Hepatocyte (in vitro differentiated cells): ENCODE measurements around the gene AMD1. TPM values are rescaled to one million over a fixed set of nuclear protein-coding genes. Genes with fewer than 3 reads are reported as not detected.

Experiments used
- DNase-seq: peaks from one replicate; pipeline ENCODE4 v3.0.0-alpha.2; 2016; ENCODE audit warnings: low spot score
- H2AFZ ChIP-seq: fragments of 200-600 bp; sonication (generic); 2 replicates; pipeline ENCODE4 v1.6.0; 2016; ENCODE audit warnings: antibody characterized with exemption, mild to moderate bottlenecking
- H3K27ac ChIP-seq: fragments of 200-600 bp; sonication (generic); 2 replicates; pipeline ENCODE4 v1.5.1; 2016; ENCODE audit warnings: mild to moderate bottlenecking
- H3K27me3 ChIP-seq: fragments of 200-600 bp; sonication (generic); 2 replicates; pipeline ENCODE4 v1.6.1; 2016
- H3K36me3 ChIP-seq: fragments of 200-600 bp; sonication (generic); replicated peaks from 2 replicates; pipeline ENCODE4 v1.5.1; 2016; ENCODE audit warnings: low read depth; ENCODE audit not compliant: insufficient read depth
- H3K4me1 ChIP-seq: fragments of 200-600 bp; sonication (generic); 2 replicates; pipeline ENCODE4 v1.5.1; 2016; ENCODE audit warnings: mild to moderate bottlenecking, moderate library complexity; ENCODE audit not compliant: insufficient read depth
- H3K4me2 ChIP-seq: fragments of 200-600 bp; sonication (generic); 2 replicates; pipeline ENCODE4 v1.6.0; 2016
- H3K4me3 ChIP-seq: fragments of 200-600 bp; sonication (generic); 2 replicates; pipeline ENCODE4 v1.5.1; 2016; ENCODE audit warnings: mild to moderate bottlenecking
- H3K79me2 ChIP-seq: fragments of 200-600 bp; sonication (generic); 2 replicates; pipeline ENCODE4 v1.6.0; 2017; ENCODE audit warnings: mild to moderate bottlenecking
- H3K9me2 ChIP-seq: fragments of 200-600 bp; sonication (generic); replicated peaks from 2 replicates; pipeline ENCODE4 v1.6.0; 2017; ENCODE audit warnings: mild to moderate bottlenecking; ENCODE audit not compliant: insufficient read depth
- H3K9me3 ChIP-seq: fragments of 200-600 bp; sonication (generic); 2 replicates; pipeline ENCODE4 v1.5.1; 2016; ENCODE audit warnings: low read depth, mild to moderate bottlenecking
- H4K20me1 ChIP-seq: fragments of 200-600 bp; sonication (generic); 2 replicates; pipeline ENCODE4 v1.6.0; 2016; ENCODE audit warnings: mild to moderate bottlenecking; ENCODE audit not compliant: insufficient read depth, poor library complexity, severe bottlenecking
- CTCF ChIP-seq: fragments of 200-600 bp; sonication (generic); IDR thresholded peaks from 2 replicates; pipeline ENCODE4 v1.5.1; 2016; ENCODE audit warnings: antibody characterized with exemption, mild to moderate bottlenecking; ENCODE audit not compliant: poor library complexity
- EZH2 ChIP-seq: fragments of 200-600 bp; sonication (generic); IDR thresholded peaks from 2 replicates; pipeline ENCODE4 v1.6.1; 2016; ENCODE audit warnings: antibody characterized with exemption, mild to moderate bottlenecking, borderline replicate concordance
- EZH2phosphoT487 ChIP-seq: fragments of 200-600 bp; sonication (generic); IDR thresholded peaks from one replicate; pipeline ENCODE4 v1.6.1; 2018; ENCODE audit warnings: antibody characterized with exemption, mild to moderate bottlenecking, low read depth, moderate library complexity; ENCODE audit not compliant: unreplicated experiment, severe bottlenecking
- WGBS: methylation state at CpG from one replicate; pipeline ENCODE4 v1.1.6; 2016; ENCODE audit warnings: low lambda C conversion rate; ENCODE audit errors: missing lambda C conversion rate; 5-methylcytosine and 5-hydroxymethylcytosine counted together
- polyA plus RNA-seq: library from polyadenylated mRNA; unstranded; fragments of >200 nt; fragmentation: Nextera tagmentation; extraction: Ambion mirVana; gene quantifications from 2 replicates; pipeline ENCODE4 v1.2.1, GENCODE V29; 2016
- total RNA-seq: library from RNA; depleted of rRNA; stranded (reverse); fragments of >200 nt; gene quantifications from 2 replicates; pipeline ENCODE4 v1.2.3, GENCODE V29; 2014

The AMD1 gene
- total and polyA plus RNA-seq, 2 experiments from 2014 or later: 42.7 to 106 TPM

GRCh38 chr6:110876806-110877564 is 2.4 kb downstream of the AMD1 start:
- peak overlapping the region; percentile 88 for H3K27ac ChIP-seq
- no peaks in the 10 kb centered on the region for H3K9me3 ChIP-seq
- H4K20me1 ChIP-seq: peaks cover 66% of the 10 kb centered on the region
- H3K4me3 ChIP-seq: peak overlapping the region; percentile 76
- DNase-seq: no peak
- no peak overlapping the region for H2AFZ ChIP-seq
- peaks cover 71% of the 10 kb centered on the region for H3K79me2 ChIP-seq
- H3K27me3 ChIP-seq: no peaks in the 10 kb centered on the region
- no peaks in the 10 kb centered on the region for H3K36me3 ChIP-seq
- TF ChIP-seq CTCF: no peak
- no peak for TF ChIP-seq EZH2
- TF ChIP-seq EZH2phosphoT487: no peak
- peaks cover 29% of the 10 kb centered on the region for H3K4me1 ChIP-seq
- 14% methylated on average over 10 of the region's 10 CpGs for WGBS
- no peaks in the 10 kb centered on the region for H3K9me2 ChIP-seq
- peak overlapping the region; percentile 83 for H3K4me2 ChIP-seq

GRCh38 chr6:110877569-110877968 is 3.0 kb downstream of the AMD1 start:
- DNase-seq: no peak
- WGBS: 23% methylated on average over 2 of the region's 2 CpGs
- TF ChIP-seq CTCF: no peak
- TF ChIP-seq EZH2: no peak
- no peak for TF ChIP-seq EZH2phosphoT487
- Histone ChIP-seq H3K4me2 (peak overlapping the region; percentile 83), H3K4me3 (peak overlapping the region; percentile 76), H3K79me2 (peaks cover 77% of the 10 kb centered on the region), H3K9me2 (no peaks in the 10 kb centered on the region), H3K36me3 (no peaks in the 10 kb centered on the region), H3K9me3 (no peaks in the 10 kb centered on the region), H3K27me3 (no peaks in the 10 kb centered on the region), H2AFZ (no peak overlapping the region), H4K20me1 (peaks cover 72% of the 10 kb centered on the region), H3K27ac (peak overlapping the region; percentile 88), H3K4me1 (peaks cover 35% of the 10 kb centered on the region)

- H3K4me1 ChIP-seq: peaks cover 40% of the 10 kb centered on the region
- WGBS: 9% methylated on average over 10 of the region's 10 CpGs
- H2AFZ ChIP-seq: no peak overlapping the region
- H3K36me3 ChIP-seq: no peaks in the 10 kb centered on the region
- H3K4me2 ChIP-seq: peak overlapping the region; percentile 83
- H3K9me2 ChIP-seq: no peaks in the 10 kb centered on the region
- H4K20me1 ChIP-seq: peaks cover 86% of the 10 kb centered on the region
- H3K79me2 ChIP-seq: peaks cover 90% of the 10 kb centered on the region
- no peaks in the 10 kb centered on the region for H3K27me3 ChIP-seq
- no peak overlapping the region for H3K4me3 ChIP-seq
- H3K9me3 ChIP-seq: no peaks in the 10 kb centered on the region
- peak overlapping the region; percentile 88 for H3K27ac ChIP-seq
- TF ChIP-seq EZH2 (no peak), EZH2phosphoT487 (no peak), CTCF (peak; percentile 60)
- peak; percentile 56 for DNase-seq
Observed at GRCh38 chr6:110878751-110879522, 4.4 kb downstream of the AMD1 start.
